GM19467 (cell line): ENCODE results near the gene CAMTA1.
"Not testable (repeated sequence)": the region's sequence is repeated elsewhere in the genome, so short reads cannot be mapped to it uniquely, and the experiment has no call there.

ENCODE experiments used
- ATAC-seq: cut with Tn5 transposase; IDR thresholded peaks from one replicate; pipeline ENCODE4 v1.9.1; 2021; ENCODE audit warnings: mild to moderate bottlenecking, moderate library complexity; ENCODE audit not compliant: unreplicated experiment

The CAMTA1 gene

DNA sequence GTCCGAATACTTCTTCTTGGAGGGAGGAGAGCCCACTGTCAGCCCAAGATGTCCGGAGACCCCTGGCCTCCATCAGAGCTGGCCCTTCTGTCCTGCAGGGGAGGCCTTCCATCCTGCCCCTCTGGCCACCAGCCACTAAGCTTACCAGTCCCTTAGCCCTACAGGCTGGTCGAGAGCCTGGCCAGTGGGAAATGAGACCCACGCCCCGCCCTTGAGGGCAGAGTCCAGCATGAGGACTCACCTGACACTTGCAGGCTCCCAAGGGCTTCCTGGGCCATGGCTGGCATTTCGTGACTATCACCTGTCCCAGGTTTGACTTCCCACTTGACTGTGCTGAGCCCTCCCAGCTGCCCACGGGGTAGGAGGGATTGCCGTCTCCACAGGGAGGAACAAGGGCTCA lies 624.0 kb downstream of the CAMTA1 start:
- no peak for ATAC-seq

DNA sequence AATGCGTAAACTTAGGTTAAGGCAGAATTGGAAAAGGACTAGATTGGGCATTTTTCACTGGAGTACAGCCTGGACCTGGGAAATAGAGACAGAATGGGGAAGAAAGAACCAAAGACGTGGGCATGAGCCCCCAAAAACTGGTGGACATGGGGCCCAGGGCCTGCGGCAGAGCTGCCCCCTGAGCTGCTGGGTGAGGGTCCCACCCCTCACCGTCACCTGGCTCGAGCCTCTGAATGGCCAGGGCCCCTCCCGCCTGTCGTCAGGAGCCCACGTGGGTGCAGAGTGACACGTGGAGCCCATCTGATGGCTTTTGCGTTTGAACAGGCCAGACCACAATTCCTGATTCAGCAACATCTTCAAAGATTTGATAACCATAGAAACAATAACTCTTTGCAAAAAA lies 624.9 kb downstream of the CAMTA1 start:
- ATAC-seq = no peak

DNA sequence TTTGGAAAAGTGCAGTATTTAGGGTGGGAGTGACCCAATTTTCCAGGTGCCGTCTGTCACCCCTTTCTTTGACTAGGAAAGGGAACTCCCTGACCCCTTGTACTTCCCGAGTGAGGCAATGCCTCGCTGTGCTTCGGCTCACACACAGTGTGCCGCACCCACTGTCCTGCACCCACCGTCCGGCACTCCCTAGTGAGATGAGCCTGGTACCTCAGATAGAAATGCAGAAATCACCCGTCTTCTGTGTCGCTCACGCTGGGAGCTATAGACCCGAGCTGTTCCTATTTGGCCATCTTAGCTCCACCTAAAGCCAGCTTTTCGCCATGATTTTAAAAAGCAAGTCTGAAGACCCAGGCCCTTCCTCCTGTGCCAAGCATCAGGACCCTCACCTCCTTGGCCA lies 632.4 kb downstream of the CAMTA1 start:
- ATAC-seq = not testable (repeated sequence)

DNA sequence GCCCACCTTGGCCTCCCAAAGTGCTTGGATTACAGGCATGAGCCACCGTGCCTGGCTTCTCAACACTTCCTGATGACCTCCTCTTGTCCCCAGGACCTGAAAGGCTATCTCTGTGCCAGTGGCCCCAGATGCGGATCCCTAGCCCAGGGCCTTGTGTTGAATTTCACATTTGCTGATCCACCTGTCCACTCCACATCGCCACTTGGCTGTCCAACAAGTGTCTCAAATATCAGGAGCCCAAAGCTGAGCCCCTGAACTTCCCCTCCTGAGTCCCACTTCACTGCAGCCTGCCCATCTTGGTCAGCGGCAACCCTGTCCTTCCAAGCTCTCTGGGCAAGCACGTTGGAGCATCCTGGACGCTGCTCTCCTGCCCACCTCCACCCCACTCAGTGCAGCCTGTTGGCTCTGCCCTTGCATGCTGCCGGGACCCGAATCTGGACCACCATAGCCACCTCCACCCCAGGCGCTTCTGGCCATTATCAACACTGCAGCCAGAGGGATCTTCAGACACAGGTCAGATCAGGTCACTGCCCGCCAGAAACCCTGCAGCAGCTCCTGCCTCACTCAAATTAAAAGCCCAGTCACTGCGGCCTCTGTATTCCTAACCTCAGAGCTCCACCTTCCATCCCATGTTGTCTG lies 633.3 kb downstream of the CAMTA1 start:
- ATAC-seq = no peak

DNA sequence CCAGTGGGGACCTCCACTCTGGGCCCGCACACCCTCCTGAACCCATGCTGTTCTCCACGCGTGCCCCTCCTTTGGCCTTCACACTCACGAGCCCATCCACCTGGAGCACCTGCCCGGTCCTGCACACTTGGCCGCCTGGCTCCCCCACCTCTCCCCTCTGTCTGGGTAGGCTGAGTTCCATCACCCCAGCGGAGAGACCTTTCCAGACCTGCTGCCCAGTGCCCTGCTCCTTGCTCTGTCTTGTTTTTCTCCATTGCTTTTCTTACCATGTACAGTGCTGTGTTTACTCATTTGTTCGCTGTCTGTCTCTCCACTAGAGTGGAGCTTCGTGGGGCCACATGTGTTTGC lies 634.8 kb downstream of the CAMTA1 start:
- ATAC-seq = no peak

DNA sequence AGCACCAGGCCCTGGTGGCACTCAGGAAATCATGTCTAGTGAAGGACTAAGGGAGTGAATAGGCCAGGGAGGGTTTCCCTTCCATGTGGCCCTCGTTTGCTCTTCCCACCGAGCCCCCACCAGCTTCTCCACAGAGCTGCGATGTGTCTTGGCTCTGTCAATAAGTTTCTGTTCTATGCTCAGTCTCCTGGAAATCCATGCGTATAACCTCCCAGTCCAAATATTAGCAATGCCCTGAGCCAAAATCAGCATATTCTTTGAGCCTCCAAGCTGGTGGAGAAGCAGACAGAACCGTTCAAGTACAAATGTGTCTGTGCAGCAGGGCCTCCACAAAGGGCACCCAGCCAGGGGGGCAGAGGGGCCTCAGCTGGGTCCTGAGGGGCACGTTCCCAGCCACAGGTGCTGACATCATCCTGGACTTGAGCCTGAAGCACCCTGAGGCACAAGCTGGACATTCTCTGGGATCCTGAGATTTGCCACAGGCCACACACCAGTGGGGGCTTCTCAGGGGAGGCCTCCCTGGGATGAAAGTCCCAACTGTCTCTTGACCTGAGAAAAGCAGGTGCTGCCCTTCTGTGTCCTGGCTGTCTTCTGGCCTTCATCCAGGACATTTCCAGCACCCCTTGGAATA lies 635.3 kb downstream of the CAMTA1 start:
- ATAC-seq = no peak

DNA sequence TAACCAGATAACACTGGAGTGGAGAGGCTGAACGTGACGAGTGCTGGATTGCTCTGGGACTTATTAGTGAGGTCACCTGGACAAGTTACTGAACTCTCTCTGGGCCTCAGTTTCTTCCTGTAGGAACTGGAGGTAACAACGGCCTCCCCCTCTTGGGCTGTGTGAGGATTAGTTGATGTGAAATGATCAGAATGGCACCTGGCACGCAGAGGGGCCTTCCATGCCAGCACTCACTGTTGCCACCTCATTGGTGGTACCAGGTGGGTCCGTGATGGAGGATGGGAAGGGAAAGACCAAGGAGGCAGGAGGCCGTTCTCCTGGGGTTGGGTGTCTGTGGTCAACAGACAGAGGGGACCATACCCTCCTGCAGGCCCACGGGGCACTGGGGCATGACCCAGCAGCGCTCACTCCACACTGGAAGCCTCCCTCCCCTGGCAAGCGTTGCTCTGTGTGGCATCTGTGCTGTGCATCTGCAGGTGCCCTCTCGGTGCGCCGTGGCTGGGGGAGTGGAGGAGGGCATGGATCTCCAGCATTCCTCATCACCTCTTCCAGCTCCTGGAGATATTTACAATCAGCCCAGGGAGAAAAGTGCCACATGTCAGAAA lies 636.3 kb downstream of the CAMTA1 start:
- no peak for ATAC-seq

DNA sequence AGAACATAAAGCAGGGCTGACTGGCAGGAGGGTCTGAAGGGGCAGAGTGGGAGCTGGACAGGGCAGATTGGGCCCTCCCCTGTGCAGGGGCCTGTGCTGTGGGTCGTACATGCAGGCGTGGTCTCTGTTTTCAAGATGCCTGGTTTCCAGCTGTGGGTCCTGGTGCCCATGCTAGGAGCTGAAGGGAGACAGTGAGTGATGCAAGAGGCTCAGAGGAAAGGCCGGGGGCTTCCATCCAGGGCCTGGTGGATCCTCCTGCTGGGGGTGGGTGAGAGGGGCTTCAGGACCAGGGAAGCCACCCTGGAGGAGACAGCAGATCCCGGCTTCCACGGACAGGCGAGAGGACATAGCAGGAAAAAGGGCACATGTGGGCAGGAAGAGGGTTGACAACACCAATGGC lies 636.8 kb downstream of the CAMTA1 start:
- ATAC-seq = no peak

DNA sequence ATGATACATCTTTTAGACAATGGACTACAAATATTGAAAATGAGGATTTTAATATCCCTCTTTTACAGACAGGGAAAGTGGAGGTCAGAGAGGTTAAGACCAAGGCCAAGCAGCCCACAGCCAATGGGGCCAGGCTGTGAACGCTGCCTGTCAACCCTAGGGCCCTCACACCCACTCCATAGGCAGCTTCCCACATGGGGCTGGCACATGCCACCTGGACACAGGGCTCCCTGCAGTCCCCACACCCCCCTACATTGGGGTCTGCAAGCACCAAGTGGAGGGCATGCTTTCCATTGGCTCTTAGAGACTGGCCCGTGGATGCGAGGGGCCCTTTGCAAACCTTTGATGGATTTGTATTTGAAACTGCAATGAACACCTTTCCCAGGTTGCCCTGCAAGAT lies 637.3 kb downstream of the CAMTA1 start:
- no peak for ATAC-seq

DNA sequence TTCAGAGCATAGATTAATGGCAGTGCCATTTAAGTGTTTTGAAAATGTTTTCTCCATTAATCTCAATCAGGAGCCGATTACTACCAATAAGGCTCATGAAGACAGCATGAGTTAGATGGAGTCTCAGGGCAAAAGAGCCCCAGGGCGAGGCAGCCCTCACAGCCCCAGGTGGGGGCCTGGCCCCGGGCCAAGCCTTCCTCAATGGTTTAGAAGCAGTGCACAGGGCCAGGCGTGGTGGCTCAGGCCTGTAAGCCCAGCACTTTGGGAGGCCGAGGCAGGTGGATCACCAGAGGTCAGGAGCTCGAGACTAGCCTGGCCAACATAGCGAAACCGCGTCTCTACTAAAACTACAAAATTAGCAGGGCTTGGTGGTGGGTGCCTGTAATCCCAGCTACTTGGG lies 637.7 kb downstream of the CAMTA1 start:
- ATAC-seq = no peak

DNA sequence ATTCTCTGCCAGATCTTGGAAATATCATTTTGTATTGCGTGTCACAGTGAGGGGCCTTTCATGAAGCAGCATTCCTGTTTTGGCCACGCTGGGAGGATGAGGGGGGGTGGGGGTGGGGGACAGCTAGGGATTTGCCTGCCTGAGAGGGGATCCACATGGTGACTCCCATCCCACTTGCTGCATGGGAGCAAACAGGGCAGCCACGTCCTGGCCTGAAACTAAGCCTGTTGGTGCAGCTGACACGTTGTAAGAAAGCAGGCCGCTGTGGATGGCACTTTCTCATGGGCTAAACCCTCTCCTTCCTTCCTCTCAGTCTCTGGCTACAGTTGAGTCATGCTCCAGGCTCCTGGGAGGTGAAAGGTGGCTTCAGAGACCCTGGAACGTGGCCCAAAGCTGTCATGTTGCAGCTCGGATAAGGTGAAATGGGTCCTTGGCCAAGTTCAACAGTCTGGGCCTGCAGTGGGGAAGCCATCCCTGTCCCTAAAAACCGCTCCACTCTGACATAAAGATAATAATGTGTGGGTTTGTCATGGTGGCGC lies 639.2 kb downstream of the CAMTA1 start:
- ATAC-seq = no peak

DNA sequence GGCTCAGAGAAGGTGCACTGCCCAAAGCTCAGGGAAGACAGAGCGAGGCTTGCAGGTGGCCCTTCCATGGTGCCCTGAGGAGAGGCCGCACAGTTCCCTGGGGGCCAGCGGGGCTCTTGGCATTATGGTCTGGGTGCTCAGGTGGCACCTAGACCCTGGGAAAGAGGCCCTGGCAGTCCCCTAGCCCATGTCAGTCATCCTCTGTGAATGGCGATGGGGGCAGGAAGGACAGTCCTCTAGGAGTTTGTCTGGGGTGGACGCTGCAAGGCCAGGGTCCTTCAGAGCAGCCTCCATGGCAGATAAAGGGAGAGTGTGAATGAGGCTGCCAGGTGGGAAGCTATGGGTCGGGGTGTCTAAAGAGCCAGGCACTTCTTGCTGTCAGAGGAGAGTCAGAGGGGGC lies 640.0 kb downstream of the CAMTA1 start:
- no peak for ATAC-seq

DNA sequence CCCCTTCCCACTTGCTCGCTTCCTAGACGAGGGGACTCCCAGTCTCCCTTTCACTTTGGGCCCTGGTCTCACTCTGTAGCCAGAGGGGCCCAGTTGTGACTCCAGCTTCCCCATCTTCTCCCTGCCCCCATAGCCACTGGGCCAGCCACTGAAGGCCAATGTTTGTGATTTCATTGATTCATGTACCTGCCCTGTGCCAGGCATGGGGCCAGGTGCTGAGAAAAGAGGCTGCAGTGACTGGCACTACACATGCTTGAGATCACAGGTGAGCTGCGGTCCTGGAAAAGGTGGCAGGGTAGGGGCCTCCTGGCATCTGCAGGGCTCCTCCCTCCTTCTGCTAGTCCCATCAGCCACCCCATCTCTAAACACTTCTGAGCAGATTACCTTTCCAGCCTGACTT lies 640.5 kb downstream of the CAMTA1 start:
- ATAC-seq = no peak

DNA sequence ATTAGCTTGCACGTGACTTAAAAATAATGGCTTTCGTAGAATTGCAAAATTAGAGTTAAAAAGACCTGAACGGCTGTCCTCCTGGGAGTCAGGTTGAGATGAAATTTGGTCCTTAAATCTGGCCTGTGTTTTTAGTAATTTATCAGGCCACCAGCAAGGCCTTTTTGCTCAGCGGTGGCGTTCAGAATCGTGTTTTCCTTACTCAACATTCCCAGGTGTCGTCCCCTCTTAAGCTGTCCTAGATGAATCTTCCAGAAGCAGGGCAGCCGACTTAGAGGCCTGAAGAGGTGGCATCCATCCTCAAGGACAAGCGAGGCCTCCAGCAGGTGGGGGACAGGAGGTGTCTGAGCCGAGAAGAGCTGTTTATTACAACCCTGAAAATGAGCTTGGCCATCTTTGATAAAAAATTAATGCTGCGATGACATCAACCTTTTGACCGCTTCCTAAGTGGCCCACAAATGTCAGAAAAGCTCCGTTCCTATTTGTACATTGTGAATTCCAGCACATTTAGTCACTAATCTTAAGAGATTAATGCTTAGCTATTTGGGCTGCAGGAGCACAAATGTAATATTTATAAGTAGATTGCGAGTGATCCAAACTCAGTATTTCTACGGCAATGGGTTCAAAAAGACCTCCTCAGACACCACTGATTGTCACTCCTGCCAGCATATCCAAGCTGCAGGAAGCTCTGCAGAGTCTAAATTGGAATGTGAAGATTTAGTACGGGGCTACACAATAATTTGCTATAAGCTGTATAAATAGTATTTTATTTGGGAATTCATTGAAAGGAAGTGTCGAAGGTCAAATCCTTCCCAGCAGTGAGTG lies 641.7 kb downstream of the CAMTA1 start:
- ATAC-seq = no peak

DNA sequence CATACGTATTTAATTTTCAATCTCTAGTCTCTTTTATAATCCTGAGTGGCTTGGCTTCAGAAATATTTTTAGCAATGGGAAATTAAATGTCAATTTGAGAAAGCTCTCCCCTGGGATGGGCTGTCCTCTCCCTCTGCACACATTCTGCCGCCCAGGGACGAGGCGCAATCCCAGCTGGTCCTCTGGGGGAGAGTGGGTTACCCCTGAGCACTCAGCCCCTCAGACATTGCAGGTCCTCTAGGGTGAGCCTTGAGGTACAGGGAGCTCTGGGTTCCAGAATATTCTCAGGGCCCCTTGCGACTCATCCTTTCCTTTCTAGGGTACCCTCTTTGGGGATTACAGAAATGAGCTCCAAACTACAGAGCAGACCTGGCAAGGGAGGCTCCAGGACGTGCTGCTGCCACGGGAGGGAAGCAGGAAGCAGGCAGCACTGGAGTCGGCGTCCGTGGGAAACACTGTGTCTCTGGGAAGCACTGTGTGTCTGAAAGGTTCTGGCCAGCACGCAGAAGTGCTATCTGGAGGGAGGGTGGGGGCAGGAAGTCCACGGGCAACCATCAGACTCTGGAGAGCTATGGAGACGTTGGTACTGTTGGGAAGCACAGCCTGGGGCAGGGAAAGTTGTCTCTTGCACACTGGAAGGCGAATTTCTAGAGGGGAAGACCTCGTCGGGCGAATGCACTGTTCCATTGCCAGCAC lies 642.5 kb downstream of the CAMTA1 start:
- no peak for ATAC-seq

DNA sequence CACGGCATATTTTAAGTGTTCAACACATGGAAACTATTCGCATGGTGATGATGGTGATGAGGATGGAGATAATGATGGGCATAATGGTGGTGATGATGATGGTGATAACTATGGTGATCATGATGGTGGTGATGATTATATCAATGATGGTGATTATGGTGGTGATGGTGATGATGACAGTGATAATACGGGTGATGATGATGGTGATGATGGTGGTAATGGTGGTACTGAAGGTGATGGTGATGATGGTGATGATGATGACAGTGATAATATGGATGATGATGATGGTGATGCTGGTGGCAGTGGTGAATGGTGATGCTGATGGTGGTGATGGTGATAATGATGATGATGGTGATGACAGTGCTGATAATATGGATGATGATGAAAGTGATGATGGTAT lies 644.0 kb downstream of the CAMTA1 start:
- ATAC-seq = no peak

DNA sequence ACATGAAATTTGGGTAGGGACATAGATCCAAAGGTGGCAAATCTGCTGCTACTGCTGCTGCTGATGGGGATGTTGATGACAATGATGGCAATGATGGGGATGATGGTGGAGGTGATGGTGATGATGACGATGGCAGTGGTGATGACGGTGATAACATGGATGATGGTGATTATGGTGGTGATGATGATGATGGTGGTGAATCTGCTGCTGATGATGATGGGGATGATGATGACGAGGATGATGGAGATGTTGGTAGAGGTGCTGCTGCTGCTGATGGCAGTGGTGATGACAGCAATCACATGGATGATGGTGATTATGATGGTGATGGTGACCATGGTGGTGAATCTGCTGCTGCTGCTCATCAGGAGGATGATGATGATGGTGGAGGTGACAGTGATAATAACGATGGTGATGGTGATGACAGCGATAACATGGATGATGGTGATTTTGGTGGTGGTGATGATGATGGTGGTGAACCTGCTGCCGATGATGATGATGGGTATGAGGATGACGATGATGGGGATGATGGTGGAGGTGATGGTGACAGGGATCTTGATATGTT lies 644.9 kb downstream of the CAMTA1 start:
- ATAC-seq = no peak

DNA sequence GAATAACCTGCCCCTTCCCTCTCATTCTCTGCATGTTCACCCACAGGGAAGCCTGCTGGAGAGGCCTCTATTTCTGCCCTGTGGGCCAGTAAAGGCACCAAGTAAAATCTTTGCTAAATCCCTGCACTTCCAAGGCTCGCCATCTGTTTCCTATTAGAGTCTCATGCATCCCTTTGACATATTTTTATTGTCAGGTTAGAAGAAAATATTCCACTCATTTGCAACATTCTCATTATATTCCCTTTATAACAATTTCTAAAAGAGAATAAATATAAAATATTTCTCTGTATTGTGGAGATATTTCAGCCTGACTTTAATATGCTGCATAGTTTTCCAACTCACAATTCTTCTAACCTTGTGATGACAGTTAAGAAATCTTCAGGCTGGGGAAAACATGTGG lies 645.4 kb downstream of the CAMTA1 start:
- no peak for ATAC-seq

DNA sequence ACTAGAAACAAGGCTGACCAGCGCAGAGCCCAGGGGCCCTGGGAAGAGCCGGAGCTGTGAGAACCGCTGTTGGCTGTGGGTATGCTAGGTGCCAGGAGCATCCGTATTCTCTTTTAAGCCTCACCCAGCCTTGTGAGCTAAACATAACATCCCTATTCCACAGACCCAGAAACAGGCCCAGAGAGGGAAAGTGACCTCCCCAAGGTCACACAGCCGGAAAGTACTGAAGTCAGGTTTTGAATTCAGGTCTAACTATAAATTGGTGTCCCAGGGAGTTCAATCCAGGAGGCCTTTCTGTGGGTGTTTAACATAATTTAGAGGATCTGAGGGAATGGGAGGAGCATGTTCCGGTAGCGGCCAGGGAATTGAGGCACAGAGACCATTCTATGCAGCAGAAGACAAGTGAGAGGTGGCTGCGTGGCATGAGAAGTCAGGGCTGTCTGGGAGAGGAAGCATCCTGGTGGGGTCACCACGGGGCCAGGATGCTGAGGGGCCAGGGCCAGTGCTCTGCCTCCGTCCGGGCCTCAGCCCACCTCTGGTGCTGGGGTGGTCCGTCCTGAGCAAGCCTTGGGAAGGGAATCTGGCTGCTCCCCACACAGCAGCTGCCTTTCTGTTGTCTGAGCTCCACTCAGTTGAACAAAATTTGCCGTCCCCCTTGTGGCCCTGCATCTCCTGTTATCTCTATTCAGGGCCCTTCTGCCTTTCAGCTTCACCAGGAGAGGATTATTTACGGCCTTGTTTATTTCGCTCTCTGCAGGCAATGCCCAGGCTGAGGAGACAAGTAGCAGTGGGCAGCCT lies 647.0 kb downstream of the CAMTA1 start:
- ATAC-seq = no peak

DNA sequence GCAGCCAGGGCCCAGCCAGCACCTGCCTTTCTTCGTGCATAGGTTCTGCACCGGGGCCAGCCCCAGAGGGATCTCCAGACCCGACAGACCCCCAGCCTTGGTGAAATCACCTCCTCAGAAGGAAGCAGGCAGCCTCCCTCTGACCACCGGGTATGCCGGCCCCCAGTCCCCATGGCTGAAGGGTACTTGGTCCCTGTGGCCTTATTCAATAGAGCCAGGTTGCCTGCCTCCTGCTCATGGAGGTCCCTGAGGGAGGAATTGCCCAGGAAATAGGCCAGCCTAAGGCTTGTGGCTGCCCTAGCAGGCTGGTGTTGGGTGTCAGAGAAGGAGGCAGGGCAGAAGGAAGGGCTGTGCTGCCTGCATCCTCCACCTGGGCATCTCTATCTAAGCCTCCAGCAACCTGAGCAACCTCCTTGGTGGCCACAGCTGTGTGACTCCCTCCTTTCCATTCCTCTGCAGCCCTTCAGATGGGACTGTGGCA lies 647.7 kb downstream of the CAMTA1 start:
- ATAC-seq = no peak
